ENCODE results near the gene PADI2.

The PADI2 gene

DNA sequence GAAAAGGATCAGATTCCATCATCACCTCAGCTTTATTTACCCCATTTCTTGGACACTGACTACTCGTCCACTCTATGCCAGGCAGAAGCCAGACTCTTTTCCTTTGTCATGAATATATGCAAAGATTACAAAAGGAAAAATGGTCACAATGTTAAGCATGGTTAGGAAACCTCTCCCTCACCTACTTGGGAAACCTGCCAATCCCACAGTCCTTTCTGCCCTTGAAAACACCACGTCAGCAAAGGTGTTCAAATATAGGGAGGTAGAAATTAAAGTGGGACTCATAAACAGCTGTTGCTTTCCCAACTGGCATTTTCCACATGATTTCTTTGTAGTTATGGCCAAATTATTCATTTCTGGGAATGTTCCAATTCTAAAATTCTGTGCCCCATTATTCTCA is 91.4 kb downstream of the PADI2 start:
- no peaks in the 10 kb centered on the region for H3K79me1 ChIP-seq (ENCODE audit: low read depth, low read length)
- no peak overlapping the region for H3K4me3 ChIP-seq (ENCODE audit: low read length in 2 of 2)
- no peak overlapping the region for H2BK12ac ChIP-seq (ENCODE audit: low read length)
- no peak overlapping the region for H3K23ac ChIP-seq (ENCODE audit: low read depth, low read length, poor library complexity)
- H3K4me1 ChIP-seq (ENCODE audit: control insufficient read depth in 2 of 2, insufficient read depth in 1 of 2, low read depth in 1 of 2, low read length in 2 of 2), result peaks cover 0 to 6% of the 10 kb centered on the region in 2 donors
- no peak for DNase-seq (ENCODE audit: low spot score)
- no peak overlapping the region for H3K14ac ChIP-seq (ENCODE audit: low read length)
- no peaks in the 10 kb centered on the region for H3K27me3 ChIP-seq (ENCODE audit: control insufficient read depth in 3 of 3, insufficient read depth in 3 of 3, low read depth in 1 of 3, low read length in 3 of 3)
- no peaks in the 10 kb centered on the region for H3K9me3 ChIP-seq (replicated peaks in 1 of 2; ENCODE audit: control insufficient read depth in 2 of 2, insufficient read depth in 1 of 2, low read depth in 1 of 2, low read length in 2 of 2)
- no peak overlapping the region for H2BK5ac ChIP-seq (ENCODE audit: low read length)
- no peak overlapping the region for H3K4ac ChIP-seq (ENCODE audit: low read length)
- H3K4me2 ChIP-seq (ENCODE audit: insufficient read depth, low read length, poor library complexity, severe bottlenecking), result no peak overlapping the region
- no peak overlapping the region for H2AK5ac ChIP-seq (ENCODE audit: low read depth, low read length)
- no peak overlapping the region for H2AFZ ChIP-seq (ENCODE audit: low read length)
- H3K18ac ChIP-seq (ENCODE audit: low read length), result no peak overlapping the region
- no peak overlapping the region for H2BK120ac ChIP-seq (ENCODE audit: low read depth, low read length)
- H3K9ac ChIP-seq (ENCODE audit: low read depth, low read length, poor library complexity), result no peak overlapping the region
- H2BK15ac ChIP-seq (ENCODE audit: low read length), result no peak overlapping the region
- no peak overlapping the region for H3K27ac ChIP-seq (replicated peaks; ENCODE audit: low read length)
- WGBS, 2 donors (ENCODE audit: extremely low coverage in 2 of 2, insufficient read length in 2 of 2, insufficient replicate concordance in 1 of 2), result no CpG with 5 or more reads among the region's 2 CpGs
- H4K8ac ChIP-seq (ENCODE audit: low read depth, low read length), result no peak overlapping the region
- H4K91ac ChIP-seq (ENCODE audit: low read depth, low read length, poor library complexity), result no peak overlapping the region
- H3K36me3 ChIP-seq (replicated peaks in 1 of 2; ENCODE audit: control insufficient read depth in 2 of 2, insufficient read depth in 2 of 2, low read length in 2 of 2), result peaks cover 29 to 82% of the 10 kb centered on the region in 2 donors

DNA sequence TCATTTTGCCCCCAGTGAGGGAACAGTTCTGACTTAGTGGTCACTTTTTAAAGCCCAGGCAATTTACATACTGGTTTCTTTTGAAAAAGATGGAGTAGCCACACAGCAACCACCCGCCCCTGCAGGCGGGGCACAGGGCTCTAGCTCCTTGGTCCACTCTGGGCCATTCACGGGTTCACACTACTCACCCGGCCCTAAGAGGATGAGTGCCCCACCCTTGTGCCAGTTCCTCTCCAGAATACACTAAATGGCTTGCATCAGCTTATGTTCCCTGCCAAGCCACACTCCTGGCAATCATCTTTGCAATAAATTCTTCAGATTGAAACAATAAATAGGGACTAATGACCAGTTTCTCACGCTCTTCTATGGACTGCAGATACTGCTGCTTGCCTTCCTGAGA is 91.8 kb downstream of the PADI2 start:
- no peaks in the 10 kb centered on the region for H3K9me3 ChIP-seq (replicated peaks in 1 of 2; ENCODE audit: control insufficient read depth in 2 of 2, insufficient read depth in 1 of 2, low read depth in 1 of 2, low read length in 2 of 2)
- no CpG with 5 or more reads among the region's 5 CpGs for whole genome bisulfite sequencing, 2 donors (ENCODE audit: extremely low coverage in 2 of 2, insufficient read length in 2 of 2, insufficient replicate concordance in 1 of 2)
- DNase-seq (ENCODE audit: low spot score), result no peak

GRCh38 chr1:17024721-17025120 is 94.5 kb downstream of the PADI2 start:
- Histone ChIP-seq H3K27ac (replicated peaks; ENCODE audit: low read length) (no peak overlapping the region), H3K36me3 (replicated peaks in 1 of 2; ENCODE audit: control insufficient read depth in 2 of 2, insufficient read depth in 2 of 2, low read length in 2 of 2) (peaks cover 47 to 95% of the 10 kb centered on the region in 2 donors), H4K91ac (ENCODE audit: low read depth, low read length, poor library complexity) (no peak overlapping the region), H2AFZ (ENCODE audit: low read length) (no peak overlapping the region), H3K4me2 (ENCODE audit: insufficient read depth, low read length, poor library complexity, severe bottlenecking) (no peak overlapping the region), H3K4me3 (ENCODE audit: low read length in 2 of 2) (no peak overlapping the region), H3K23ac (ENCODE audit: low read depth, low read length, poor library complexity) (no peak overlapping the region), H3K9ac (ENCODE audit: low read depth, low read length, poor library complexity) (no peak overlapping the region), H3K9me3 (replicated peaks in 1 of 2; ENCODE audit: control insufficient read depth in 2 of 2, insufficient read depth in 1 of 2, low read depth in 1 of 2, low read length in 2 of 2) (no peaks in the 10 kb centered on the region), H2BK120ac (ENCODE audit: low read depth, low read length) (no peak overlapping the region), H3K4ac (ENCODE audit: low read length) (no peak overlapping the region), H3K14ac (ENCODE audit: low read length) (no peak overlapping the region), H2BK5ac (ENCODE audit: low read length) (no peak overlapping the region), H3K18ac (ENCODE audit: low read length) (no peak overlapping the region), H3K4me1 (ENCODE audit: control insufficient read depth in 2 of 2, insufficient read depth in 1 of 2, low read depth in 1 of 2, low read length in 2 of 2) (peaks cover 0 to 9% of the 10 kb centered on the region in 2 donors), H3K79me1 (ENCODE audit: low read depth, low read length) (no peaks in the 10 kb centered on the region), H2BK12ac (ENCODE audit: low read length) (no peak overlapping the region), H3K27me3 (ENCODE audit: control insufficient read depth in 3 of 3, insufficient read depth in 3 of 3, low read depth in 1 of 3, low read length in 3 of 3) (no peaks in the 10 kb centered on the region), H2BK15ac (ENCODE audit: low read length) (no peak overlapping the region), H2AK5ac (ENCODE audit: low read depth, low read length) (no peak overlapping the region), H4K8ac (ENCODE audit: low read depth, low read length) (no peak overlapping the region)
- DNase-seq (ENCODE audit: low spot score), result no peak
- WGBS, 2 donors (ENCODE audit: extremely low coverage in 2 of 2, insufficient read length in 2 of 2, insufficient replicate concordance in 1 of 2), result no CpG with 5 or more reads among the region's 1 CpG

More for the DNA sequence above, 91.8 kb downstream of the PADI2 start:
- Histone ChIP-seq H2AFZ (ENCODE audit: low read length) (no peak overlapping the region), H3K14ac (ENCODE audit: low read length) (no peak overlapping the region), H2BK5ac (ENCODE audit: low read length) (no peak overlapping the region), H3K27me3 (ENCODE audit: control insufficient read depth in 3 of 3, insufficient read depth in 3 of 3, low read depth in 1 of 3, low read length in 3 of 3) (no peaks in the 10 kb centered on the region), H3K4me3 (ENCODE audit: low read length in 2 of 2) (no peak overlapping the region), H3K23ac (ENCODE audit: low read depth, low read length, poor library complexity) (no peak overlapping the region), H3K4ac (ENCODE audit: low read length) (no peak overlapping the region), H3K4me2 (ENCODE audit: insufficient read depth, low read length, poor library complexity, severe bottlenecking) (no peak overlapping the region), H4K91ac (ENCODE audit: low read depth, low read length, poor library complexity) (no peak overlapping the region), H3K79me1 (ENCODE audit: low read depth, low read length) (no peaks in the 10 kb centered on the region), H3K18ac (ENCODE audit: low read length) (no peak overlapping the region), H2BK15ac (ENCODE audit: low read length) (no peak overlapping the region), H2BK120ac (ENCODE audit: low read depth, low read length) (no peak overlapping the region), H3K9ac (ENCODE audit: low read depth, low read length, poor library complexity) (no peak overlapping the region), H3K4me1 (ENCODE audit: control insufficient read depth in 2 of 2, insufficient read depth in 1 of 2, low read depth in 1 of 2, low read length in 2 of 2) (peaks cover 0 to 8% of the 10 kb centered on the region in 2 donors), H2BK12ac (ENCODE audit: low read length) (no peak overlapping the region), H3K36me3 (replicated peaks in 1 of 2; ENCODE audit: control insufficient read depth in 2 of 2, insufficient read depth in 2 of 2, low read length in 2 of 2) (peaks cover 27 to 82% of the 10 kb centered on the region in 2 donors), H2AK5ac (ENCODE audit: low read depth, low read length) (no peak overlapping the region), H3K27ac (replicated peaks; ENCODE audit: low read length) (no peak overlapping the region), H4K8ac (ENCODE audit: low read depth, low read length) (no peak overlapping the region)

DNA sequence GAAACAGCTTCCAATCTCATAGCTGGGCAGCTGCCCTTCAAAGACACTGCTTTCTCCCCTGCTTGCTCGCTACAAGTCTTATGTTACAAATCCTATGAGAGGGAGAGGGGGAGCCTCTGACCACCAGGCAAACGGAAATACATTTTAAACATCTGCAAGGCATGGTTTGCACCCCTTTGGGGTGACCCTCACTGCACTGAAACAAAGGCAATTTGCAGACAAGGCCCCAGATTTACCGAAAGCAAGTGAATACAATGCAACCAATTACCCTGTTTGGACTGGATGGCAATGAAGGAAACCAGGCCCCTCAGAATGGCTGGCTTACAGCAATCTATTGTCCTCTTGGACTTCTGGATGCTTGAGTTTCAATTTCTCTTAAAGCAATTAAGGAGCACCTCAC is 95.7 kb downstream of the PADI2 start:
- Histone ChIP-seq H2BK12ac (ENCODE audit: low read length) (no peak overlapping the region), H4K8ac (ENCODE audit: low read depth, low read length) (no peak overlapping the region), H2AK5ac (ENCODE audit: low read depth, low read length) (no peak overlapping the region), H3K27me3 (ENCODE audit: control insufficient read depth in 3 of 3, insufficient read depth in 3 of 3, low read depth in 1 of 3, low read length in 3 of 3) (no peaks in the 10 kb centered on the region), H3K23ac (ENCODE audit: low read depth, low read length, poor library complexity) (no peak overlapping the region), H3K4me3 (ENCODE audit: low read length in 2 of 2) (no peak overlapping the region), H3K4me1 (ENCODE audit: control insufficient read depth in 2 of 2, insufficient read depth in 1 of 2, low read depth in 1 of 2, low read length in 2 of 2) (peaks cover 0 to 9% of the 10 kb centered on the region in 2 donors), H3K14ac (ENCODE audit: low read length) (no peak overlapping the region), H2BK5ac (ENCODE audit: low read length) (no peak overlapping the region), H2AFZ (ENCODE audit: low read length) (no peak overlapping the region), H3K4me2 (ENCODE audit: insufficient read depth, low read length, poor library complexity, severe bottlenecking) (no peak overlapping the region), H2BK15ac (ENCODE audit: low read length) (no peak overlapping the region), H4K91ac (ENCODE audit: low read depth, low read length, poor library complexity) (no peak overlapping the region), H3K27ac (replicated peaks; ENCODE audit: low read length) (peak overlapping the region; percentile 53), H3K4ac (ENCODE audit: low read length) (no peak overlapping the region), H3K18ac (ENCODE audit: low read length) (no peak overlapping the region), H3K79me1 (ENCODE audit: low read depth, low read length) (no peaks in the 10 kb centered on the region), H3K36me3 (replicated peaks in 1 of 2; ENCODE audit: control insufficient read depth in 2 of 2, insufficient read depth in 2 of 2, low read length in 2 of 2) (peaks cover 45 to 100% of the 10 kb centered on the region in 2 donors), H3K9ac (ENCODE audit: low read depth, low read length, poor library complexity) (no peak overlapping the region), H3K9me3 (replicated peaks in 1 of 2; ENCODE audit: control insufficient read depth in 2 of 2, insufficient read depth in 1 of 2, low read depth in 1 of 2, low read length in 2 of 2) (no peaks in the 10 kb centered on the region), H2BK120ac (ENCODE audit: low read depth, low read length) (no peak overlapping the region)
- WGBS, 2 donors (ENCODE audit: extremely low coverage in 2 of 2, insufficient read length in 2 of 2, insufficient replicate concordance in 1 of 2), result no CpG with 5 or more reads among the region's 3 CpGs
- DNase-seq (ENCODE audit: low spot score), result no peak
